ENCODE results near the gene FOXA3. TPM values are rescaled to one million over a fixed set of nuclear protein-coding genes. Genes with fewer than 3 reads are reported as not detected.
A peak's percentile ranks its signal among the peaks of the same experiment; 100 is the strongest.

FOXA3 gene
- total RNA-seq, 1 experiment from 2014 or later = 22.2 TPM

- H3K23ac ChIP-seq (ENCODE audit: insufficient read length, low read depth, low read length) = no peak overlapping the region
- no peak overlapping the region for H3K4ac ChIP-seq (ENCODE audit: low read depth, low read length)
- no peak overlapping the region for H2BK120ac ChIP-seq (ENCODE audit: low read depth, low read length, poor library complexity, severe bottlenecking)
- no CpG with 5 or more reads among the region's 10 CpGs for WGBS (ENCODE audit: extremely low coverage, insufficient read length, low lambda C conversion rate)
- H3K27ac ChIP-seq (ENCODE audit: insufficient read length, low read depth, low read length) = no peak overlapping the region
- H3K4me3 Mint-ChIP-seq = peak overlapping the region; percentile 87 to 94
- H4K91ac ChIP-seq (ENCODE audit: insufficient read length, low read depth, low read length) = no peak overlapping the region
- no peak for TF ChIP-seq CTCF (conservative IDR thresholded peaks at IDR 0.05)
- peaks cover 16% of the 10 kb centered on the region for H3K23me2 ChIP-seq (ENCODE audit: insufficient read length, low read depth, low read length, poor library complexity, severe bottlenecking)
- H3T11ph ChIP-seq (ENCODE audit: low read length) = no peak overlapping the region
- no peaks in the 10 kb centered on the region for H3K27me3 ChIP-seq (ENCODE audit: insufficient read depth, low read length)
- H2AK5ac ChIP-seq (ENCODE audit: insufficient read length, low read length) = no peak overlapping the region
- no peaks in the 10 kb centered on the region for H4K20me1 ChIP-seq (ENCODE audit: control insufficient read depth, insufficient read depth, insufficient read length)
- no peaks in the 10 kb centered on the region for H3K9me3 ChIP-seq (ENCODE audit: control insufficient read depth, low read depth, low read length)
- peak overlapping the region; percentile 82; the same call in 1 of the 2 replicates for H3K14ac ChIP-seq (ENCODE audit: insufficient read depth, low read length)
- no peaks in the 10 kb centered on the region for H3K4me1 ChIP-seq (ENCODE audit: insufficient read depth, low read length)
- peaks cover 12 to 23% of the 10 kb centered on the region in 2 experiments; a peak in 3 of 4 replicates for H3K4me1 Mint-ChIP-seq
- peak overlapping the region; percentile 98 to 99 (median 98) for H3K27ac Mint-ChIP-seq
- H2AFZ ChIP-seq (ENCODE audit: low read length) = no peak overlapping the region
- H3K9ac ChIP-seq (ENCODE audit: extremely low read depth, insufficient read length, low read length) = peak overlapping the region; percentile 77
- H2BK12ac ChIP-seq (ENCODE audit: insufficient read length, low read depth, low read length) = no peak overlapping the region
- H2BK5ac ChIP-seq (ENCODE audit: insufficient read length, low read length) = no peak overlapping the region
- no peak overlapping the region for H4K8ac ChIP-seq (replicated peaks; ENCODE audit: insufficient read length, low read depth, low read length)
- H4K5ac ChIP-seq (ENCODE audit: insufficient read length, low read depth, low read length) = no peak overlapping the region
- H3K79me2 ChIP-seq (ENCODE audit: insufficient read depth, low read length) = no peaks in the 10 kb centered on the region
- peaks cover 2% of the 10 kb centered on the region; the same call in 1 of the 2 replicates for H3K27me3 Mint-ChIP-seq (ENCODE audit: low read depth)
- no peak overlapping the region for H2BK20ac ChIP-seq (ENCODE audit: low read depth, low read length, poor library complexity, severe bottlenecking)
- no peak overlapping the region for H3K56ac ChIP-seq (ENCODE audit: insufficient read length, low read depth, low read length)
- H3K9me3 Mint-ChIP-seq = no peaks in the 10 kb centered on the region
- peaks cover 4 to 7% (median 5%) of the 10 kb centered on the region in 3 experiments; a peak in 4 of 7 replicates for H3K36me3 Mint-ChIP-seq (ENCODE audit: insufficient read depth in 1 of 3, low read depth in 3 of 3)
- peak overlapping the region; percentile 76 for H3K4me2 ChIP-seq (ENCODE audit: insufficient read depth, insufficient read length, low read length)
- peak overlapping the region; percentile 83 for H3K18ac ChIP-seq (ENCODE audit: insufficient read length, low read depth, low read length)
- no peak for DNase-seq
- H2BK15ac ChIP-seq (ENCODE audit: low read depth, low read length) = no peak overlapping the region
- H3K79me1 ChIP-seq (ENCODE audit: insufficient read depth, low read depth, low read length, poor library complexity, severe bottlenecking) = no peaks in the 10 kb centered on the region
These were observed 23.1 kb downstream of the FOXA3 start for GRCh38 chr19:45887200-45887710.
